NCI-H1436 treated with DMSO at 0.1 percent for 48 hours (cell line): Measurements from ENCODE around the gene ATP13A5.

Source experiments
- DNase-seq: peaks from one replicate; lab custom pipeline; 2025; lab: John Stamatoyannopoulos, UW

Gene ATP13A5

GRCh38 chr3:193269343-193270028, 109.1 kb downstream of the ATP13A5 start:
- DNase-seq = no peak

GRCh38 chr3:193262707-193263106, 115.8 kb downstream of the ATP13A5 start:
- DNase-seq = no peak

- no peak for DNase-seq
These were observed 116.6 kb downstream of the ATP13A5 start for GRCh38 chr3:193261970-193262369.

GRCh38 chr3:193253986-193254660, 124.4 kb downstream of the ATP13A5 start:
- DNase-seq = no peak

- no peak for DNase-seq
These were observed 128.1 kb downstream of the ATP13A5 start for GRCh38 chr3:193250492-193250891.

- no peak for DNase-seq
These were observed 129.6 kb downstream of the ATP13A5 start for GRCh38 chr3:193248848-193249468.

GRCh38 chr3:193243571-193243970, 135.0 kb downstream of the ATP13A5 start:
- no peak for DNase-seq

- DNase-seq = no peak
These were observed 136.8 kb downstream of the ATP13A5 start for GRCh38 chr3:193241716-193242115.

GRCh38 chr3:193240850-193241706, 137.5 kb downstream of the ATP13A5 start, which contains the start of gene PLAAT1:
TSS of gene PLAAT1 (plus strand) at chr3:193241222. CDS start at chr3:193255651, 14,429 bp downstream.
- peak; percentile 53 for DNase-seq

GRCh38 chr3:193240436-193240849, 138.1 kb downstream of the ATP13A5 start:
- no peak for DNase-seq

- DNase-seq = no peak
These were observed 141.5 kb downstream of the ATP13A5 start for GRCh38 chr3:193237030-193237429.

GRCh38 chr3:193236599-193236998, 142.0 kb downstream of the ATP13A5 start:
- no peak for DNase-seq

GRCh38 chr3:193231201-193231600, 147.4 kb downstream of the ATP13A5 start:
- DNase-seq = no peak

GRCh38 chr3:193230610-193231009, 147.9 kb downstream of the ATP13A5 start:
- DNase-seq = no peak

GRCh38 chr3:193229851-193230420, 148.6 kb downstream of the ATP13A5 start:
- DNase-seq = no peak

- DNase-seq = no peak
These were observed 150.3 kb downstream of the ATP13A5 start for GRCh38 chr3:193228206-193228605.

- no peak for DNase-seq
These were observed 153.0 kb downstream of the ATP13A5 start for GRCh38 chr3:193225302-193226125.
